8988T (cell line): ENCODE measurements around the gene SPHK1.

Experiments
- DNase-seq: peaks from one replicate; pipeline ENCODE4 v3.0.0; 2011

Gene SPHK1

GRCh38 chr17:76435751-76436150, 51.3 kb downstream of the SPHK1 start:
- no peak for DNase-seq
